Astrocyte of the cerebellum (primary cell): Measurements from ENCODE around the gene RAB6D.
"Not testable (repeated sequence)": the region's sequence is repeated elsewhere in the genome, so short reads cannot be mapped to it uniquely, and the experiment has no call there.

Source experiments
- DNase-seq: peaks from one replicate; pipeline ENCODE4 v3.0.0-alpha.2; 2011; ENCODE audit warnings: low read depth
- H3K4me3 ChIP-seq: 2 replicates; pipeline ENCODE4 v1.5.1; 2011; ENCODE audit warnings: mild to moderate bottlenecking, low read depth, low read length, moderate library complexity
- CTCF ChIP-seq: IDR thresholded peaks from 2 replicates; pipeline ENCODE4 v1.5.1; 2012; ENCODE audit warnings: low read length, low read depth, moderate library complexity, mild to moderate bottlenecking; ENCODE audit errors: missing control alignments
- in situ Hi-C: cut with HindIII; loops from 2 replicates; pipeline ENCODE4 v1.10.0; 2017; ENCODE audit warnings: low sequenced_read_pairs

The RAB6D gene

GRCh38 chr2:131369954-131370353, 6.0 kb upstream of the RAB6D start:
- H3K4me3 ChIP-seq = no peak overlapping the region
- no peak for DNase-seq
- in situ Hi-C loops = loop anchor here (5.0 kb wide), 1 partner anchor 1093 kb away; no protein-coding TSS in a partner anchor
- TF ChIP-seq CTCF = no peak

GRCh38 chr2:131368493-131369066, 4.6 kb upstream of the RAB6D start:
- DNase-seq, in situ Hi-C loops, H3K4me3 ChIP-seq: not testable (repeated sequence)

GRCh38 chr2:131367352-131367751, 3.4 kb upstream of the RAB6D start:
- TF ChIP-seq CTCF = no peak
- no peak overlapping the region for H3K4me3 ChIP-seq
- DNase-seq = no peak
- in situ Hi-C loops = no loop called here

GRCh38 chr2:131366643-131367042, 2.7 kb upstream of the RAB6D start:
- in situ Hi-C loops = no loop called here
- no peak for DNase-seq
- TF ChIP-seq CTCF = no peak
- H3K4me3 ChIP-seq = no peak overlapping the region

GRCh38 chr2:131365452-131365851, 1.5 kb upstream of the RAB6D start:
- in situ Hi-C loops = no loop called here
- no peak for TF ChIP-seq CTCF
- DNase-seq = no peak
- no peak overlapping the region for H3K4me3 ChIP-seq

- H3K4me3 ChIP-seq, DNase-seq, in situ Hi-C loops: not testable (repeated sequence)
Observed at GRCh38 chr2:131363213-131363612, 755 bp downstream of the RAB6D start.

GRCh38 chr2:131361773-131362172, 2.2 kb downstream of the RAB6D start:
- in situ Hi-C loops, H3K4me3 ChIP-seq: not testable (repeated sequence)
- TF ChIP-seq CTCF = peak; percentile 3

GRCh38 chr2:131353167-131353697, 10.7 kb downstream of the RAB6D start:
- DNase-seq, H3K4me3 ChIP-seq, in situ Hi-C loops: not testable (repeated sequence)

More at GRCh38 chr2:131361773-131362172, 2.2 kb downstream of the RAB6D start:
- not testable (repeated sequence) for DNase-seq
